Keratinocyte (primary cell): Measurements from ENCODE around the gene PRKD1.

ENCODE experiments used
- EZH2 ChIP-seq: IDR thresholded peaks from one replicate; pipeline ENCODE4 v1.6.1; 2012; ENCODE audit warnings: inconsistent platforms, mild to moderate bottlenecking, low read length, moderate library complexity
- TF ChIP-seq, protein P1 (sequence below), 3 experiments: IDR thresholded peaks in 1 of 3; conservative IDR thresholded peaks in 1 of 3; optimal IDR thresholded peaks in 1 of 3; 2 replicates in 2 of 3; 3 replicates in 1 of 3; pipeline versions ENCODE3 to v1.5.1; 2011; ENCODE audit warnings: low read length in 3 of 3, mild to moderate bottlenecking in 3 of 3, moderate library complexity in 2 of 3, control low read depth in 1 of 3, inconsistent platforms in 1 of 3; ENCODE audit not compliant: insufficient read depth in 2 of 3; ENCODE audit errors: extremely low read depth in 1 of 3

- TF ChIP-seq, protein P1, sequence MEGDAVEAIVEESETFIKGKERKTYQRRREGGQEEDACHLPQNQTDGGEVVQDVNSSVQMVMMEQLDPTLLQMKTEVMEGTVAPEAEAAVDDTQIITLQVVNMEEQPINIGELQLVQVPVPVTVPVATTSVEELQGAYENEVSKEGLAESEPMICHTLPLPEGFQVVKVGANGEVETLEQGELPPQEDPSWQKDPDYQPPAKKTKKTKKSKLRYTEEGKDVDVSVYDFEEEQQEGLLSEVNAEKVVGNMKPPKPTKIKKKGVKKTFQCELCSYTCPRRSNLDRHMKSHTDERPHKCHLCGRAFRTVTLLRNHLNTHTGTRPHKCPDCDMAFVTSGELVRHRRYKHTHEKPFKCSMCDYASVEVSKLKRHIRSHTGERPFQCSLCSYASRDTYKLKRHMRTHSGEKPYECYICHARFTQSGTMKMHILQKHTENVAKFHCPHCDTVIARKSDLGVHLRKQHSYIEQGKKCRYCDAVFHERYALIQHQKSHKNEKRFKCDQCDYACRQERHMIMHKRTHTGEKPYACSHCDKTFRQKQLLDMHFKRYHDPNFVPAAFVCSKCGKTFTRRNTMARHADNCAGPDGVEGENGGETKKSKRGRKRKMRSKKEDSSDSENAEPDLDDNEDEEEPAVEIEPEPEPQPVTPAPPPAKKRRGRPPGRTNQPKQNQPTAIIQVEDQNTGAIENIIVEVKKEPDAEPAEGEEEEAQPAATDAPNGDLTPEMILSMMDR (optimal IDR thresholded peaks at IDR 0.05 in 1 of 3, IDR thresholded peaks at IDR 0.05 in 1 of 3, conservative IDR thresholded peaks at IDR 0.05 in 1 of 3; ENCODE audit: extremely low read depth in 1 of 3, insufficient read depth in 2 of 3, low read length in 3 of 3): no peak
- no peak for TF ChIP-seq EZH2
Measured at GRCh38 chr14:29846339-29847055, 81.2 kb downstream of the PRKD1 start.
